WTC11 (cell line): Measurements from ENCODE around the gene CTSO. TPM values are rescaled to one million over a fixed set of nuclear protein-coding genes. Genes with fewer than 3 reads are reported as not detected.

ENCODE experiments used
- ATAC-seq: fragments of 200-7000 bp; cut with Tn5 transposase; 2 replicates; pipeline ENCODE4 v1.10.0; 2021; ENCODE audit warnings: mild to moderate bottlenecking, moderate library complexity
- Bru-seq: library from RNA; stranded (reverse); fragments of 400-500 nt; gene quantifications from one replicate; lab custom pipeline; 2021; lab: Mats Ljungman, UMichigan
- CTCF ChIA-PET: fragments of 300-600 bp; sonication (Branson Sonifier 250); formaldehyde crosslinking; loops from one replicate; lab custom pipeline; 2021; ENCODE audit warnings: antibody characterized with exemption; lab: Charles Lee
- POLR2A ChIA-PET: fragments of 350-600 bp; sonication (Branson Sonifier 250); formaldehyde crosslinking; loops from one replicate; lab custom pipeline; 2021; ENCODE audit warnings: antibody characterized with exemption; lab: Charles Lee
- DNase-seq: peaks from one replicate; pipeline ENCODE4 v3.0.0; 2021; ENCODE audit warnings: low spot score
- H3K27ac Mint-ChIP-seq: 2 replicates; pipeline ENCODE4 v1.8.0; 2021; ENCODE audit warnings: mixed read lengths
- H3K27me3 Mint-ChIP-seq: 2 replicates; pipeline ENCODE4 v1.8.0; 2021; ENCODE audit warnings: low read depth, mild to moderate bottlenecking, moderate library complexity, mixed read lengths
- H3K36me3 Mint-ChIP-seq: 2 replicates; pipeline ENCODE4 v1.8.0; 2021; ENCODE audit warnings: mixed read lengths
- H3K4me1 Mint-ChIP-seq: 2 replicates; pipeline ENCODE4 v1.8.0; 2022; ENCODE audit warnings: mixed read lengths
- H3K4me3 Mint-ChIP-seq: 2 replicates; pipeline ENCODE4 v1.8.0; 2021; ENCODE audit warnings: mild to moderate bottlenecking, moderate library complexity, mixed read lengths
- H3K9me3 Mint-ChIP-seq: 2 replicates; pipeline ENCODE4 v1.8.0; 2021; ENCODE audit warnings: mixed read lengths
- CDX4 ChIP-seq: fragments of 250-450 bp; sonication (Bioruptor Pico); IDR thresholded peaks from 2 replicates; pipeline ENCODE4 v1.9.0; 2021; ENCODE audit warnings: moderate library complexity, mild to moderate bottlenecking, inconsistent platforms, borderline replicate concordance
- CREM ChIP-seq: sonication (generic); formaldehyde crosslinking; IDR thresholded peaks from 2 replicates; pipeline ENCODE4 v1.8.1; 2022; ENCODE audit warnings: mild to moderate bottlenecking, missing genetic modification reagents, moderate library complexity
- CTCF ChIP-seq: fragments of 200-600 bp; IDR thresholded peaks from 2 replicates; pipeline ENCODE4 v1.8.0; 2022; ENCODE audit warnings: antibody characterized with exemption
- EMX1 ChIP-seq: fragments of 250-450 bp; sonication (Bioruptor Pico); IDR thresholded peaks from 2 replicates; pipeline ENCODE4 v1.8.0; 2021; ENCODE audit warnings: mild to moderate bottlenecking
- ESRRA ChIP-seq: sonication (generic); formaldehyde crosslinking; IDR thresholded peaks from 2 replicates; pipeline ENCODE4 v1.8.1; 2022; ENCODE audit warnings: mild to moderate bottlenecking, missing genetic modification reagents, borderline replicate concordance
- ETV6 ChIP-seq: sonication (generic); formaldehyde crosslinking; IDR thresholded peaks from 2 replicates; pipeline ENCODE4 v1.8.1; 2022; ENCODE audit warnings: mild to moderate bottlenecking, missing genetic modification reagents
- FOXK1 ChIP-seq: sonication (generic); formaldehyde crosslinking; IDR thresholded peaks from 2 replicates; pipeline ENCODE4 v1.8.0; 2022; ENCODE audit warnings: mild to moderate bottlenecking, moderate library complexity, missing genetic modification reagents
- GABPB1 ChIP-seq: sonication (generic); formaldehyde crosslinking; IDR thresholded peaks from 2 replicates; pipeline ENCODE4 v1.8.1; 2023; ENCODE audit warnings: mild to moderate bottlenecking, missing genetic modification reagents
- IRF1 ChIP-seq: sonication (generic); formaldehyde crosslinking; IDR thresholded peaks from 2 replicates; pipeline ENCODE4 v1.8.0; 2023; ENCODE audit warnings: missing genetic modification reagents
- MAX ChIP-seq: sonication (generic); formaldehyde crosslinking; IDR thresholded peaks from 2 replicates; pipeline ENCODE4 v1.8.0; 2022; ENCODE audit warnings: mild to moderate bottlenecking, missing genetic modification reagents
- PRDM15 ChIP-seq: sonication (generic); formaldehyde crosslinking; IDR thresholded peaks from 2 replicates; pipeline ENCODE4 v1.8.0; 2022; ENCODE audit warnings: missing genetic modification reagents
- TP53 ChIP-seq: sonication (generic); formaldehyde crosslinking; IDR thresholded peaks from 2 replicates; pipeline ENCODE4 v1.8.1; 2023; ENCODE audit warnings: mild to moderate bottlenecking, missing genetic modification reagents
- ZSCAN18 ChIP-seq: fragments of 250-450 bp; sonication (Bioruptor Pico); IDR thresholded peaks from 2 replicates; pipeline ENCODE4 v2.1.2; 2022; ENCODE audit warnings: mild to moderate bottlenecking, moderate library complexity
- long read RNA-seq, 3 experiments: library from RNA in 1 of 3; library from capped mRNA in 1 of 3; library from polyadenylated mRNA in 1 of 3; unstranded in 2 of 3; stranded (forward) in 1 of 3; transcript quantifications; one replicate each; pipeline ENCODE4 v2.0.0, GENCODE V29; 2021
- total RNA-seq: library from RNA; stranded (reverse); gene quantifications from 3 replicates; pipeline ENCODE4 v1.2.3, GENCODE V29; 2021
- TF ChIP-seq, protein P1 (sequence below): sonication (generic); formaldehyde crosslinking; IDR thresholded peaks from 2 replicates; pipeline ENCODE4 v1.8.1; 2023; ENCODE audit warnings: mild to moderate bottlenecking, missing genetic modification reagents
- TF ChIP-seq, protein P2 (sequence below): sonication (generic); formaldehyde crosslinking; IDR thresholded peaks from 2 replicates; pipeline ENCODE4 v1.8.1; 2023; ENCODE audit warnings: mild to moderate bottlenecking, missing genetic modification reagents, moderate library complexity
- TF ChIP-seq, protein P3 (sequence below): sonication (generic); formaldehyde crosslinking; IDR thresholded peaks from 2 replicates; pipeline ENCODE4 v1.8.1; 2023; ENCODE audit warnings: mild to moderate bottlenecking, missing genetic modification reagents, borderline replicate concordance

The CTSO gene, protein sequence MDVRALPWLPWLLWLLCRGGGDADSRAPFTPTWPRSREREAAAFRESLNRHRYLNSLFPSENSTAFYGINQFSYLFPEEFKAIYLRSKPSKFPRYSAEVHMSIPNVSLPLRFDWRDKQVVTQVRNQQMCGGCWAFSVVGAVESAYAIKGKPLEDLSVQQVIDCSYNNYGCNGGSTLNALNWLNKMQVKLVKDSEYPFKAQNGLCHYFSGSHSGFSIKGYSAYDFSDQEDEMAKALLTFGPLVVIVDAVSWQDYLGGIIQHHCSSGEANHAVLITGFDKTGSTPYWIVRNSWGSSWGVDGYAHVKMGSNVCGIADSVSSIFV
- total RNA-seq (1.1 to 1.3 TPM (median 1.2 TPM) in 3 replicates), Bru-seq, nascent RNA (percentile 42 among the genes with signal in this experiment)
- long read RNA-seq, experiment 1, transcript CTSO-201 (8 exons, 2,954 nt), result major isoform, 5 of 6 reads
- long read RNA-seq, experiment 1, partial matches to known transcripts, result 0 of 6 reads
- long read RNA-seq, experiment 1, other reads (novel, unspliced or antisense), result 1 of 6 reads
- long read RNA-seq, experiment 2, result 0 reads
- long read RNA-seq, experiment 3, result 0 reads

DNA sequence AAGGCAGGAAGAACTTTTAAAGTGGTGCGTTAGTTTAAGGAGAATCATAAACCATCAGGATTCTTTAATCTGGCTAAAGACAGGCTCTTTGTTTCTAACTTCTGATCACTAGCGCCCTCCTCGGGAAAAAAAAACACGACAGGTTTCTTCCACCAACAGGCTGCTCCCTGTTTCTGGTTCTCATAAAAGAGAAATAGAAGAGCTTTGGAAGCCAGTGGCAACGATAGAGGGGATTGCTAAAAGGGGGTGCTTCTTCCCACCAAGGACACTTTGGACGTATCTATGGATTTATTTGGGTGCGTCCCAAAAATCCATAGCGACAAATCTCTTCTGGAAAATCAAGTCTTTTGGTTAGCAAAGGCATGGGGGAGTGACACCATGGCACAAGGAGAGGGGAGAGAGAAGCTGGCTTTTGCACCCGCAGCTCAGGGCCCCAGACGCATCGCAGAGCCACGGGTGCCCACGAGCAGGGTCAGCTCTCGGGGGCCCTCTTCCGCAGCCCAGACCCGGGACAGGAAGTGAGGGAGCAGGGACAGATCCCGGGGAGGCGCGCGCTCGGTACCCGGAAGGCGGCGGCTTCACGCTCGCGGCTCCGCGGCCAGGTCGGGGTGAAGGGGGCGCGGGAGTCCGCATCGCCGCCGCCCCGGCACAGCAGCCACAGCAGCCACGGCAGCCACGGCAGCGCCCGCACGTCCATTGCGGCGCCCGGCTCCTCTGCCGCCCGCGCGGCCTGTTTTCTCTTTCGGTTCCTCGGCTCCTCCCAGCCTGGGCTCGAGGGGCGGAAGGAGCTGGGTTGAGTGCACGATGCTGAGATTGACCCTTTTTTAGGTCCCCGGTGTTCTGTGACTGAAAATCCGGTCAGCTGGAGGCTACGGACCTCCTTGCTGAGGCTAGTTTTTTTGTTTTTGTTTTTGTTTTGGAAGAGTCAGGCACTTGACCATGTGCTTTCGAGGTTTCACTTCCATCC, at the start of gene CTSO:
Gene CTSO, minus strand, starts transcription at position 716 of the 967 bp plus-strand sequence. Its CDS starts 19 bp downstream, at position 697.
- ATAC-seq, result peak; percentile 94
- Mint-ChIP-seq H3K4me1 (peaks cover 3% of the 10 kb centered on the region; the same call in 1 of the 2 replicates), H3K36me3 (0 out of 2 replicates have a peak, but pooled peaks cover 3% of the 10 kb centered on the region), H3K4me3 (peak within 1 kb of the TSS; percentile 95), H3K27ac (peak within 1 kb of the TSS; percentile 90), H3K9me3 (peaks cover 9% of the 10 kb centered on the region), H3K27me3 (peaks cover 7% of the 10 kb centered on the region)
- ChIA-PET CTCF (interaction anchor here (0.5 to 2.5 kb wide), 16 partner anchors 9 to 549 kb away, joined by 3 to 36 read pairs (median 4); partner anchors contain the start of gene TDO2), POLR2A (interaction anchor here (0.6 to 0.9 kb wide), 2 partner anchors 144 to 493 kb away, joined by 3 read pairs; no protein-coding TSS in a partner anchor)
- DNase-seq, result peak; percentile 60
- TF ChIP-seq, protein P1, sequence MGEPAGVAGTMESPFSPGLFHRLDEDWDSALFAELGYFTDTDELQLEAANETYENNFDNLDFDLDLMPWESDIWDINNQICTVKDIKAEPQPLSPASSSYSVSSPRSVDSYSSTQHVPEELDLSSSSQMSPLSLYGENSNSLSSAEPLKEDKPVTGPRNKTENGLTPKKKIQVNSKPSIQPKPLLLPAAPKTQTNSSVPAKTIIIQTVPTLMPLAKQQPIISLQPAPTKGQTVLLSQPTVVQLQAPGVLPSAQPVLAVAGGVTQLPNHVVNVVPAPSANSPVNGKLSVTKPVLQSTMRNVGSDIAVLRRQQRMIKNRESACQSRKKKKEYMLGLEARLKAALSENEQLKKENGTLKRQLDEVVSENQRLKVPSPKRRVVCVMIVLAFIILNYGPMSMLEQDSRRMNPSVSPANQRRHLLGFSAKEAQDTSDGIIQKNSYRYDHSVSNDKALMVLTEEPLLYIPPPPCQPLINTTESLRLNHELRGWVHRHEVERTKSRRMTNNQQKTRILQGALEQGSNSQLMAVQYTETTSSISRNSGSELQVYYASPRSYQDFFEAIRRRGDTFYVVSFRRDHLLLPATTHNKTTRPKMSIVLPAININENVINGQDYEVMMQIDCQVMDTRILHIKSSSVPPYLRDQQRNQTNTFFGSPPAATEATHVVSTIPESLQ (CRISPR knock-in tag), result no peak
- TF ChIP-seq, protein P2, sequence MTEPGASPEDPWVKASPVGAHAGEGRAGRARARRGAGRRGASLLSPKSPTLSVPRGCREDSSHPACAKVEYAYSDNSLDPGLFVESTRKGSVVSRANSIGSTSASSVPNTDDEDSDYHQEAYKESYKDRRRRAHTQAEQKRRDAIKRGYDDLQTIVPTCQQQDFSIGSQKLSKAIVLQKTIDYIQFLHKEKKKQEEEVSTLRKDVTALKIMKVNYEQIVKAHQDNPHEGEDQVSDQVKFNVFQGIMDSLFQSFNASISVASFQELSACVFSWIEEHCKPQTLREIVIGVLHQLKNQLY (CRISPR knock-in tag), result no peak
- TF ChIP-seq, protein P3, sequence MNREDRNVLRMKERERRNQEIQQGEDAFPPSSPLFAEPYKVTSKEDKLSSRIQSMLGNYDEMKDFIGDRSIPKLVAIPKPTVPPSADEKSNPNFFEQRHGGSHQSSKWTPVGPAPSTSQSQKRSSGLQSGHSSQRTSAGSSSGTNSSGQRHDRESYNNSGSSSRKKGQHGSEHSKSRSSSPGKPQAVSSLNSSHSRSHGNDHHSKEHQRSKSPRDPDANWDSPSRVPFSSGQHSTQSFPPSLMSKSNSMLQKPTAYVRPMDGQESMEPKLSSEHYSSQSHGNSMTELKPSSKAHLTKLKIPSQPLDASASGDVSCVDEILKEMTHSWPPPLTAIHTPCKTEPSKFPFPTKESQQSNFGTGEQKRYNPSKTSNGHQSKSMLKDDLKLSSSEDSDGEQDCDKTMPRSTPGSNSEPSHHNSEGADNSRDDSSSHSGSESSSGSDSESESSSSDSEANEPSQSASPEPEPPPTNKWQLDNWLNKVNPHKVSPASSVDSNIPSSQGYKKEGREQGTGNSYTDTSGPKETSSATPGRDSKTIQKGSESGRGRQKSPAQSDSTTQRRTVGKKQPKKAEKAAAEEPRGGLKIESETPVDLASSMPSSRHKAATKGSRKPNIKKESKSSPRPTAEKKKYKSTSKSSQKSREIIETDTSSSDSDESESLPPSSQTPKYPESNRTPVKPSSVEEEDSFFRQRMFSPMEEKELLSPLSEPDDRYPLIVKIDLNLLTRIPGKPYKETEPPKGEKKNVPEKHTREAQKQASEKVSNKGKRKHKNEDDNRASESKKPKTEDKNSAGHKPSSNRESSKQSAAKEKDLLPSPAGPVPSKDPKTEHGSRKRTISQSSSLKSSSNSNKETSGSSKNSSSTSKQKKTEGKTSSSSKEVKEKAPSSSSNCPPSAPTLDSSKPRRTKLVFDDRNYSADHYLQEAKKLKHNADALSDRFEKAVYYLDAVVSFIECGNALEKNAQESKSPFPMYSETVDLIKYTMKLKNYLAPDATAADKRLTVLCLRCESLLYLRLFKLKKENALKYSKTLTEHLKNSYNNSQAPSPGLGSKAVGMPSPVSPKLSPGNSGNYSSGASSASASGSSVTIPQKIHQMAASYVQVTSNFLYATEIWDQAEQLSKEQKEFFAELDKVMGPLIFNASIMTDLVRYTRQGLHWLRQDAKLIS, result 0 out of 2 replicates have a peak, but pooled peaks have one; percentile 36
- 0 out of 2 replicates have a peak, but pooled peaks have one; percentile 26 for TF ChIP-seq FOXK1
- TF ChIP-seq MAX, result peak; percentile 57; the same call in 1 of the 2 replicates
- TF ChIP-seq IRF1 (CRISPR knock-in tag), result 0 out of 2 replicates have a peak, but pooled peaks have one; percentile 44
- TF ChIP-seq CREM (CRISPR knock-in tag), result 0 out of 2 replicates have a peak, but pooled peaks have one; percentile 59
- no peak for TF ChIP-seq ZSCAN18 (CRISPR knock-in tag)
- TF ChIP-seq ESRRA (CRISPR knock-in tag), result 0 out of 2 replicates have a peak, but pooled peaks have one; percentile 31
- TF ChIP-seq ETV6 (CRISPR knock-in tag), result peak; percentile 57; the same call in 1 of the 2 replicates
- TF ChIP-seq PRDM15 (CRISPR knock-in tag), result no peak
- 0 out of 2 replicates have a peak, but pooled peaks have one; percentile 60 for TF ChIP-seq EMX1 (CRISPR knock-in tag)
- TF ChIP-seq CTCF, result peak; percentile 40; the same call in 1 of the 2 replicates
- no peak for TF ChIP-seq CDX4
- TF ChIP-seq GABPB1 (CRISPR knock-in tag), result peak; percentile 39; the same call in 1 of the 2 replicates
- peak; percentile 80 for TF ChIP-seq TP53 (CRISPR knock-in tag)
